ENCODE data around the gene CKB.

GRCh38 chr14:103523575-103523954, 935 bp upstream of the CKB start:
- TF ChIP-seq, protein P1, sequence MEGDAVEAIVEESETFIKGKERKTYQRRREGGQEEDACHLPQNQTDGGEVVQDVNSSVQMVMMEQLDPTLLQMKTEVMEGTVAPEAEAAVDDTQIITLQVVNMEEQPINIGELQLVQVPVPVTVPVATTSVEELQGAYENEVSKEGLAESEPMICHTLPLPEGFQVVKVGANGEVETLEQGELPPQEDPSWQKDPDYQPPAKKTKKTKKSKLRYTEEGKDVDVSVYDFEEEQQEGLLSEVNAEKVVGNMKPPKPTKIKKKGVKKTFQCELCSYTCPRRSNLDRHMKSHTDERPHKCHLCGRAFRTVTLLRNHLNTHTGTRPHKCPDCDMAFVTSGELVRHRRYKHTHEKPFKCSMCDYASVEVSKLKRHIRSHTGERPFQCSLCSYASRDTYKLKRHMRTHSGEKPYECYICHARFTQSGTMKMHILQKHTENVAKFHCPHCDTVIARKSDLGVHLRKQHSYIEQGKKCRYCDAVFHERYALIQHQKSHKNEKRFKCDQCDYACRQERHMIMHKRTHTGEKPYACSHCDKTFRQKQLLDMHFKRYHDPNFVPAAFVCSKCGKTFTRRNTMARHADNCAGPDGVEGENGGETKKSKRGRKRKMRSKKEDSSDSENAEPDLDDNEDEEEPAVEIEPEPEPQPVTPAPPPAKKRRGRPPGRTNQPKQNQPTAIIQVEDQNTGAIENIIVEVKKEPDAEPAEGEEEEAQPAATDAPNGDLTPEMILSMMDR (conservative IDR thresholded peaks at IDR 0.05 in 1 of 2, IDR thresholded peaks at IDR 0.05 in 1 of 2; ENCODE audit: low read depth in 1 of 2, low read length in 2 of 2) = no peak
- TF ChIP-seq EZH2 (IDR thresholded peaks at IDR 0.05; ENCODE audit: low read length, missing control alignments) = no peak

Measured in fibroblast of lung (primary cell).